GM03348 (cell line): ENCODE data around the gene ZNF778.

Source experiments
- DNase-seq: peaks from one replicate; pipeline ENCODE4 v3.0.0; 2012; ENCODE audit warnings: low spot score

The ZNF778 gene

DNA sequence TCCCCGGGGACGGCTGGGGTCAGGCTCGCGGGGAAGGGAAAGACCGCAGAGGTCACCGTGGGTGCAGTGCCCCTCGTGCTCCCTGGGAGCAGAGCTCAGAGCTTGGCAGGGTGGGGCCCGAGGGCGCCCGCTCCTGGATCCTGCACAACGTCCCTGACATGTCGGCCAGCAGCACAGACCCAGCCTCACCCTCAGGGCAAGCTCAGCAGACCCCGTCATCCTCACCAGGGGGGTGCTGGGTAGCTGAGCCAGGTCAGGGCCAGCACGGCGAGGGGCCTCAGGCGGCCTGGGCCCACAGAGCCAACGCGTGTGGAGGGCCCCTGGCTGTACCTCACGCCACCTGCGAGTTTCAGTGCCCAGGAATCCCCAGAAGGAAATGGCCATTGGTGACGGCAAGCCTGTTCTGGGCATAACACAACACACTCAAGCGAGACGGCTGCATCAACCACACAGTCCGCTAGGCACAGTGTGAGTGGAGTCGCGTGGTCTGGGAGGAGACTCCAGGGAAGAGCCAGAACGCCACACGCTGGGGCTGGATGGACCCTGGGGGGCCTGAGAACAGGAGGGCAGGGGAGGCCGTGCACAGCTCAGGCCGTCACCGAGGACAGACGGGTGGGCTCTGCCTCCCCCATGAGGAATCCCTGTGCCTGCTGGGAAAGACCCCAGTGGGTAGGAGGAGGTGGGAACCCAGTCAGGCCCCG, 60.3 kb downstream of the ZNF778 start:
- no peak for DNase-seq

DNA sequence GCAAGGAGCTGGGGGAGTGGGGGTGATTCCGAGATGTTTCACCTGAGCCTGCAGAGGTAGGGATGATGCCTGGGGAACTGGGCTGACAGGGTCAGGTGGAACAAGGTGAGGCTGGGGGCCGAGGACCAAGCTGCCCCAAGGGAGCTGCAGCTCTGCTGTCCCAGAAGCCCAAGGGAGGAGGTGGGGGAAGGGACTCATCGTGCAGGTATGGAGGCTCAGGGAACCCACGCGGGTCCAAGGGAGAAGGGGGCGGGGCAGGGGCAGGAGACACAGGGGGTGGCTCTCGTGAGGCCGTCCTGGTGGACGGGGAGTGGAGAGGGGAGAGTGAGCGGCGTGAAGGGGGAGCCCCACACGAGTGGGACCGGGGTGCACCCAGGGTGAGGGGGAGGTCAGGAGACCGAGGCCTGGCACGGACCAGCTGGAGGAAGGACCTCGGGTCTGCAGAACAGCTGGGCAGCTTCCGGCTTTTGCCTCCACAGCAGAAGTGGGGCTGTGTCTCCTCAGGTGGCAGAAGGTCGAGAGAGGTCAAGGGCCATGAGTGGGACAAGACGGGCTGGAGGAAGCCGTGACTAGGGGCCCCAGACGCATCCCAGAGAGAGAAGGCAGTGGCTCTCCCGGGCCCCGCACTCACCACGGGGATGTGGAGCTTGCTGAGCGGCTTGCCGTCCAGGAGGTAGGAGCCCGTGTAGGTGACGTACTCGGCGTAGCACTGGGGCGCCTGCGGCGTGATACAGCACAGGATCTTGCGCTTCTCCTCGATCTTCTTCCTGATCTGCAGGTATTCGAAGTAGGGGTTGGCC, 61.1 kb downstream of the ZNF778 start:
- DNase-seq = no peak

DNA sequence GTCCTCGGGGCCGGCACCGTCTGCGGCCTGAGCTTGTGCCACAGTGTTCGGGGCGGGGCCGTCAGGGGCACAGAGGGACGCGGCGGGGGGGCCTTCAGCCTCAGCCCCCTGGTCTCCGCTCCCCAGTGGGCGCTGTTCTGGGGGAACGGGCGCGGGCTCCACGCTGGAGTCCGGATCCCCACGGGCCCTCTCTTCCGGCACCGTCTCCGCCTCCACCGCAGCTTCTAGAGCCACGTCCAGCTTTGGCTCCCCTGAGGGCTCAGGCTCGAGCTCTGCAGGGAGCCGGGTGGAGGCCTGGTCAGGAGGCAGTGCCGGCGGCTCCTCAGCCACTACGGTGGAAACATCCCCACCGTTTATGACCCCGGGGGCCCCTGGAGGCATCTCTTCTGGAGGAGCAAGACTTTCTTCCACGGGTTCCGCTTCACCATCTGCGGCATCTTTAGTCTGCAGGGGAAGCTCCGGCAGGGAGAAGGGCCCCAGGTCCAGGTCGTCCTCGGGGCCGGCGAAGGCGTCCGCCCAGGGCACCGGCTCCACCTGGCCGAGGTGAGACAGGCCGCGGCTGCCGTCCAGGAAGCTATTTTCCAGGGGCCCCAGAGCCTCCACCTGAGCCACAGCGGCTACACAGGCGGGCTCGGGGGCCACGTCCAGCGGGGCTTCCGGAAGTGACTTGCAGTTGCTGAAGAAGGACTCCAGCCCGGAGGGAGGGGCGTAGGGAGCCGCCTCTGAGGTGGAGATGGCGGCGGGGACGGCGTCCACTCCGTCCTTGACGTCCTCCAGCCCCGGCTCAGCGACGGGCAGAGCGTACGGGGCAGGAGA, 62.4 kb downstream of the ZNF778 start:
- no peak for DNase-seq

DNA sequence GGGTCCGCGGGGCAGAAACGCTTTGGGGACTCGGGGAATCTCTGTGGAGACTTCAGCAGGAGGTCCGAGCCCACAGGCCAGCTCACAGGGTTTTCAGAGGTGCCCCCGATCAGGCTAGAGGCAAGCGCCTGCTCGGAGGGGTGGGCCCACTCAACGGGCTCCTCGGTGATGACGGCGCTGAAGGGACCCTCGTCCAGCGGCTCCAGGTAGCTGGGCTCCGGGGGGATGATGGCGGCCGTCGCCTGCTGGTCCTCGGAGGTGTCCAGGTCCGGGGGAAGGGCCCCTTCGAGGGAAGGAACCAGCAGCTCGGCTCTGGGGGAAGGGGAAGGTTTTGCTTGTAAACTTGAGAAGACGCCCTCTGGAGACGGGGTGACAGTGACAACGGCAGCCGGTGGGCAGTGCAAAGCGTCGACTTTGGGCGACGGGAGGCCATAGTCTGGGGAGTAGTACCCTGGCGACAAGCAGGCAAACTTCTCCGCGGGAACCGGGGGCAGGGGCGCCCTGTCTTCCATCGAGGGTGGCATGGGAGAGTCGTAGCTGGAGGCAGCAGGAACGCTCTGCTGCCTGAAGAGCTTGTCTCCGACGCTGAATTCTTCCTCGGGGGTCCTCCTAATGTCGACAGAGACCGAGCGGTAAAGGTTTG, 63.2 kb downstream of the ZNF778 start:
- DNase-seq = no peak

DNA sequence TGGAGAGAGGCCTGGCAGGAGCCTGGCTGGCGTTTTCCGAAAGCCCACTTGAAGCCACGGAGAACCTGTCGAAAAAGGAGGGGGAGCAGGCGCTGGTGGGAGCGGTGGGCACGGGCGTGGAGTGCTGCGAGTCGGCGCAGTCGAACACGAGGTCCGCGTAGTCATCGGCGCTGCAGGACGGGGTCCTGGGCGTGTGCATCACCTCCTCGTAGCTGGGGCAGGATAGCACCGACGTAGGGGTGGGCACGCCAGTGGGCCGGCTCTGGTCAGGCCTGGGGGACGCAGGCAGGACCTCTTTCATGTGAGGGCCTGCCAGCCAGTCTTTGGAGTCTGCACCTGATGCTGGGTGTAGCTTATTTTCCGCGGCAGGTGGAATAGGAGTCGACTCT, 63.7 kb downstream of the ZNF778 start:
- no peak for DNase-seq

DNA sequence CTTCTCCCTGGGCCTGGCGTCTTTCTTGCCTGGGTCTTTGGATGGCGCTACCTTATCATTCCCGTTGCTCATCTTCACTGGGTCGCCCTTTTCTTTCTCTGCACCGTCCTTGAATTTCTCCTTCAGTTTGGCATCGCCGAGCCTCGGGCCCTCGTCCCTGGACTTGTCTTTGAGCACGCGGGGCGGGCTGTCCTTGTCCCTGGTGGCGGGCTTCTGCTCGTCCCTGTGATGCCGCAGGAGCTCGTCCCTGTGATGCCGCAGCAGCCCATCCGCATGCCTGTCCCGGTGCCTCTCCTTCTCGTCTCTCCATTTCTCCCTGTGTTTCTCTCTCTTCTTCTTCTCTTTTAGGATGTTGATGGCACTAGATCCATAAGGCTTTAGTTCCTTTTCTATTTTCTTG, 64.3 kb downstream of the ZNF778 start:
- no peak for DNase-seq

DNA sequence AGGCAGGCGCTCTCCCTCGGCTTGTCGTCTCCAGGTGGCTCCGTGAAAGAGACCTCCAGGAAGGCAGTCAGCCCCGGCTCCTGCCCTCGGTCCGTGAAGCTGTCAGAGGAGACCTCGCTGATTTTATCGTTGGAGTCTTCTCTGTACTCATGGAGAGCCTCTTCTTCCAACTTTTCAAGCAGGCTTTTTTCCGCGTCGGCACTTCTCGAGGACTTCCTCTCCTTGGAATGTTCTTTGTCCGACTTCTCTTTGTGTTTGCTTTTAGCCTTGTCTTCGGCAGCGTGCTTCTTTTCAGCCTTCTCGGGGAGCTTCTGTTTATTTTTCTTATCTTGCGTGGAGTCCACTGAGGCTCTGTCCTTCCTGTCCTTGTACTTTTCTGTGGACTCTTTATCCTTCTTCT, 65.0 kb downstream of the ZNF778 start:
- no peak for DNase-seq

DNA sequence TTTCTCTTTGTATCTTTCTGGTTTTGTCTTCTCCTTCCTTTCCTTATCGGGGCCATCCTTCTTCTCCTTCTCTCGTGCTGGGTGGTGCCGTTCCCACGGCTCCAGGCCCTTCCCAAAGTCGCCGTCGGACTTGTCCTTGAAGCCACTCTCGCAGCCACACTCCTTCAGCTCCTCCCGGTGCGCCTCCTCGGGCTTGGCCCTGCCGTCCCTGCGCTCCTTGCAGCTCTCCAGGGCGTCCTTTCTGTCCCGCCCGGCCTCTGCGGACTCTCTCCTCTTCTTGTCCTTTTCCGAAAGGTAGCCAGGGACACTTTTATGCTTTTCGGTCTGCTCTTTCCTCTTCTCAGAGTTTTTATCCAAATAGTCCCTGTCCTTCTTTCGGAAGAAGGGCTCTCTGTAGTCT, 65.9 kb downstream of the ZNF778 start:
- DNase-seq = no peak

DNA sequence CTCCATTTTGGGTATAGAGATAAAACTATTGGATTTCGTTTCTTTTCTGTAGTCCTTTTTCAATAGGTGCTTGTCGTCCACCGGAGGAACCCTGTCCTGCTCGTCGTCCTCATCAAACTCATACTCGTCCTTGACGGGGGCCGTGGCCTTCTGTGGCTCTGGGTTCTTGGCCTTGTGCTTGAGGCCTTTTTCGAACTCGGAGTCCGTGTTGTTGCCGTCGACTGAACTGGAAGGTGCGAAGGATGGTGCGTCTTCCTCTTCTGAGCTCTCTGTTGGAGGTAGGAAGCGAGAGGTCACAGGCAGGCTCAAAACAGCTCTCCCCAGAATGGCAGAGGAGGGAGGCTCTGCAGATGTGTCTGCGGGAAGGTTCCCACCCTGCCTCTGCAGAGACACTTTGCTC, 67.9 kb downstream of the ZNF778 start:
- no peak for DNase-seq

DNA sequence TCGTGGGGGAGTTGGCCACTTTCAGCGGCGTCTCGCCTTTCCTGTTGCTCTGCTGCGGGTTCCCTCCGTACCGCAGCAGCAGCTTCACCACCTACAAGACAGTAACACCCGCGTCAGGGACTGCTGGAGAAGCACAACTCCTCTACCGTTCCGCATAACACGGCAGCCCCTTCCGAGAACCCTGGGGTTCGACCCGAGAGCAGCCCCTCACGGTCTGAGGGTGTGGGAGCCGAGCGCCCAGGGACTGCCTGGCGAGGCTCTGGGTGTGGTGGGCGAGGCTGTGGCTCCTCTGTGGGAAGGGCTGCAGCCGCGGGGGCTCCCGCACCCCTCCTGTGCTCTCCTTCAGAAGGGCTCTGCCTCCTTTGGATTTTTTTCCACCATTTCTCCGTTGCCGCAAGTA, 68.6 kb downstream of the ZNF778 start:
- DNase-seq = no peak
